Psoas muscle (tissue), 8 donors: Measurements from ENCODE around the gene PIGC. TPM values are rescaled to one million over a fixed set of nuclear protein-coding genes. Genes with fewer than 3 reads are reported as not detected.

Source experiments
- ATAC-seq, 4 donors: fragments of 200-7000 bp; cut with Tn5 transposase; one replicate each; pipeline ENCODE4 v1.9.1; 2020; ENCODE audit warnings: moderate library complexity in 3 of 4, mild to moderate bottlenecking in 2 of 4
- DNase-seq, 2 donors: peaks; one replicate each; pipeline ENCODE4 v3.0.0-alpha.2; 2020
- H3K27ac ChIP-seq: fragments of 200-600 bp; one replicate; pipeline ENCODE4 v1.8.0; 2022
- H3K27me3 ChIP-seq, 3 donors: fragments of 200-600 bp in 1 of 3; one replicate each; pipeline versions ENCODE4 v1.6.1 to v1.8.0; 2013 to 2022; ENCODE audit warnings: low read length in 2 of 3, mild to moderate bottlenecking in 2 of 3, moderate library complexity in 1 of 3; ENCODE audit not compliant: insufficient read depth in 3 of 3
- H3K36me3 ChIP-seq, 2 donors: fragments of 200-600 bp in 1 of 2; one replicate each; pipeline versions ENCODE4 v1.6.1 to v1.8.0; 2013 to 2022; ENCODE audit warnings: low read depth in 1 of 2, mild to moderate bottlenecking in 1 of 2, moderate library complexity in 1 of 2; ENCODE audit not compliant: insufficient read depth in 1 of 2
- H3K4me1 ChIP-seq: fragments of 200-600 bp; one replicate; pipeline ENCODE4 v1.8.0; 2022
- H3K4me3 ChIP-seq: fragments of 200-600 bp; one replicate; pipeline ENCODE4 v1.8.0; 2022; ENCODE audit warnings: mild to moderate bottlenecking
- H3K9me3 ChIP-seq: fragments of 200-600 bp; one replicate; pipeline ENCODE4 v1.8.0; 2022
- WGBS, 3 donors: extraction: QIAGEN DNeasy Blood & Tissue Kit; methylation state at CpG; one replicate each; pipeline versions ENCODE4 v1.1.6 to v1.1.7; 2013; 5-methylcytosine and 5-hydroxymethylcytosine counted together
- intact Hi-C, 2 donors: fragments of 100-400 bp; cut with DNase I; formaldehyde crosslinking; loops; one replicate each; pipeline versions ENCODE4 v1.11.0 to v1.14.2; 2022
- polyA plus RNA-seq, 3 donors: library from polyadenylated mRNA; stranded (reverse); fragments of 200-250 nt; gene quantifications; one replicate each; pipeline ENCODE4 v1.2.3, GENCODE V29; 2013
- total RNA-seq, 4 donors: library from RNA; stranded (reverse); fragmentation: NEBNext Ultra II Directional in 2 of 4; extraction: Animal tissue kit (Norgen Biotek cat#: 25700) in 2 of 4; gene quantifications; one replicate each; pipeline versions ENCODE4 v1.2.1 to v1.2.4, GENCODE V29; 2021 to 2023
- TF ChIP-seq, protein P1 (sequence below): fragments of 200-600 bp; IDR thresholded peaks from one replicate; pipeline ENCODE4 v1.8.0; 2022; ENCODE audit warnings: antibody characterized with exemption
- donor health status: healthy with polysubstance abuse.
- donor health status: DM: no; HTN: no; CAD: no; lungs with moderate emphysema.
- donor health status: Bipolar disorder and iron deficiency.
- donor health status: healthy.
- donor health status: DM: yes; HTN: yes; CAD: no.
- donor health status: DM: no; HTN: no; CAD: no.
- donor health status: DM: no; HTN: no; CAD: no.
- donor health status: DM: yes; HTN: yes; CAD: no.

PIGC gene
- total and polyA plus RNA-seq, 7 donors: 10.8 to 24.7 (median 13.8) TPM

DNA sequence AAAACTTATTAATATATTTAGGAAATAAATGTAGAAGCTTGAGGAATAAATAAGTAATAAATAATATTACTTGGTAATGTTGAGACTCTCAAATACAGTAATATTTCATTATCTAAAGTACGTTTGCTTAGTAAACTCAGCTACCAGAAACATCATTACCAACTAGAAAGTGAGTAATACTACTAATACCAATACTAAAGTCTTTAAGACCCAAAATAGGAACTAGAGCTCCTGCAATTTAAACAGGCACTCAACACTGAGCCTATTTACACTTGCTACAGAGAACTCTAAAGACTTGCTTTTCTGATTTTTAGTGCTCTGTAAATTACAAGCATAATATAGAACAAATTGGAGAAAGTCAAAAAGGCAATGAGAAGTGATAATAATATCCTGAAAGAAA lies 36.9 kb downstream of the PIGC start:
- Histone ChIP-seq H3K27me3 (no peaks in the 10 kb centered on the region), H3K4me1 (no peaks in the 10 kb centered on the region), H3K27ac (no peak overlapping the region), H3K4me3 (no peak overlapping the region), H3K9me3 (no peaks in the 10 kb centered on the region), H3K36me3 (no peaks in the 10 kb centered on the region)
- no peak for DNase-seq
- intact Hi-C loops: no loop called here
- ATAC-seq: no peak
- TF ChIP-seq, protein P1, sequence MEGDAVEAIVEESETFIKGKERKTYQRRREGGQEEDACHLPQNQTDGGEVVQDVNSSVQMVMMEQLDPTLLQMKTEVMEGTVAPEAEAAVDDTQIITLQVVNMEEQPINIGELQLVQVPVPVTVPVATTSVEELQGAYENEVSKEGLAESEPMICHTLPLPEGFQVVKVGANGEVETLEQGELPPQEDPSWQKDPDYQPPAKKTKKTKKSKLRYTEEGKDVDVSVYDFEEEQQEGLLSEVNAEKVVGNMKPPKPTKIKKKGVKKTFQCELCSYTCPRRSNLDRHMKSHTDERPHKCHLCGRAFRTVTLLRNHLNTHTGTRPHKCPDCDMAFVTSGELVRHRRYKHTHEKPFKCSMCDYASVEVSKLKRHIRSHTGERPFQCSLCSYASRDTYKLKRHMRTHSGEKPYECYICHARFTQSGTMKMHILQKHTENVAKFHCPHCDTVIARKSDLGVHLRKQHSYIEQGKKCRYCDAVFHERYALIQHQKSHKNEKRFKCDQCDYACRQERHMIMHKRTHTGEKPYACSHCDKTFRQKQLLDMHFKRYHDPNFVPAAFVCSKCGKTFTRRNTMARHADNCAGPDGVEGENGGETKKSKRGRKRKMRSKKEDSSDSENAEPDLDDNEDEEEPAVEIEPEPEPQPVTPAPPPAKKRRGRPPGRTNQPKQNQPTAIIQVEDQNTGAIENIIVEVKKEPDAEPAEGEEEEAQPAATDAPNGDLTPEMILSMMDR: no peak
- 45 to 96% (median 96%) methylated on average over 1 of the region's 1 CpG for WGBS, 3 donors

DNA sequence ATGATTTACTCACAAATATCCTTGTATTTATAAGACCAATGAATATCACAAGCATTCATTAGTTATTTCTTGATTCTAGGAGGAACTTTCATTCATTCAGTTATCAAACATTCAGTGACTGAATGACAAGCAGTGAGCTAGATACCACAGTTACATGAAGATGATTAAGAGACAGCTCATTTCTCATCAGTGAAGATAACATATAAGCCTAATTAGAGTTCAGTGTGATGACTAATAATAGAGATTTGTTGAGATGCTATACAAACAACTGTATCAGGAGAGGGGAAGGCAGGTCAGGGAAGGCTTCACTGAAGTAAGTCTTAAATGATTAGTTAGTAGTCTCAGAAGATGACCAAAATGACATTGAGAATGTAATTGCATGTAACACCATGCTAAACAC lies 38.0 kb downstream of the PIGC start:
- Histone ChIP-seq H3K36me3 (no peaks in the 10 kb centered on the region), H3K4me3 (no peak overlapping the region), H3K9me3 (no peaks in the 10 kb centered on the region), H3K27ac (no peak overlapping the region), H3K27me3 (no peaks in the 10 kb centered on the region), H3K4me1 (no peaks in the 10 kb centered on the region)
- TF ChIP-seq, protein P1: no peak
- ATAC-seq: no peak
- no peak for DNase-seq
- intact Hi-C loops: no loop called here

DNA sequence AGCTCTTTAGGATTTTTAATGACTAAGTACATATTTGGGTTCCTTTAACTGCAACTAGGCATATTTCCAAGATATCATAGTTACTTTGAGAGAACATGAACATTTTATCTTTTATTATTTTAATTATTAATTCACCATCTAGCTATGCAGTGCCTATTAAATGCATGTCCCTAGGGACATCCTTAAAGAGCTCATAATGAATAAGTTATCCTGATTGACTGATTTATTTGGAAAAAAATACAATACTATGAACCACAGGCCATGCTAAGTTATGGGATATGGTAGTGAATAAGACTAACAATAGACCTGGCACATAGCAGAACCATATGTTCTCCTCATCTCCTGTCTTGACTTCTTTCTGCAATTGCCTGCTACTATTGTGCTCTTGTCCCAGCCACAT lies 39.7 kb downstream of the PIGC start:
- DNase-seq (no peak), ATAC-seq (no peak)
- H3K4me3 ChIP-seq: no peak overlapping the region
- no peaks in the 10 kb centered on the region for H3K36me3 ChIP-seq
- no peaks in the 10 kb centered on the region for H3K27me3 ChIP-seq
- intact Hi-C loops: no loop called here
- H3K4me1 ChIP-seq: no peaks in the 10 kb centered on the region
- no peak overlapping the region for H3K27ac ChIP-seq
- no peaks in the 10 kb centered on the region for H3K9me3 ChIP-seq
- TF ChIP-seq, protein P1: no peak

DNA sequence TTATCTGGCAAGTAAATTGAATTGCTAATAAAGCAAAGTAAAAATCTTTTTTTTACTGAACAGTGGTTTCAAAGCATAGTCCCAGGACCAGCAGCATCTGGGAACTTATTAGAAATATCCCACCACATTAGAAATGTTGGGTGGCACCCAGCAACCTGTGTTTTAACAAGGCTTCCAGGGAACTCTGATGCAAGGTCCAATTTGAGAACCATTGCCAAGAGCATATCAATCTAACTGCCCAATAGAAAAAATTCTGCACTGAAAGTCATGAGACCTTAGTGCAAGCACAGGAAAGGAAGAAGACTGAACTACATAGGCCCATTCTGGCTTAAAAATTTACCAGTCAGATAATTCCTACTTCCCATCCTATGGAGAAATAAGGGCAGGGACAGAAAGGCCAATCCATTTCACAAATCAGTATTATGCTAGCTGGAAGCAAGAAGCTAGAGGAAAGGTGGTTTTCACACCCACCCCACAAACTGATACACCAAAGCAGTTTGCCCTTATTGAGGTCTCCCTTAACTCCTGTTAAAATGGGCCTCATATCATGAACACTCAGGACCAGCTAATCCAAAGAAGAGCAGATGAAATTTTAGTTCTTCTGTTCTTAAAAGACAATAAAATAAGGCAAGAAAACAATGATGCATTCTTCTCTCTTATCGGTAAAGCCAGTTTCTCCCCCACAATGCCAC lies 40.8 kb downstream of the PIGC start:
- no peaks in the 10 kb centered on the region for H3K4me1 ChIP-seq
- TF ChIP-seq, protein P1: no peak
- WGBS, 3 donors: 77 to 86% (median 85%) methylated on average over 1 of the region's 1 CpG
- ATAC-seq: no peak
- H3K36me3 ChIP-seq: no peaks in the 10 kb centered on the region
- no peaks in the 10 kb centered on the region for H3K27me3 ChIP-seq
- no peaks in the 10 kb centered on the region for H3K9me3 ChIP-seq
- intact Hi-C loops: no loop called here
- no peak overlapping the region for H3K4me3 ChIP-seq
- DNase-seq: no peak
- H3K27ac ChIP-seq: no peak overlapping the region

DNA sequence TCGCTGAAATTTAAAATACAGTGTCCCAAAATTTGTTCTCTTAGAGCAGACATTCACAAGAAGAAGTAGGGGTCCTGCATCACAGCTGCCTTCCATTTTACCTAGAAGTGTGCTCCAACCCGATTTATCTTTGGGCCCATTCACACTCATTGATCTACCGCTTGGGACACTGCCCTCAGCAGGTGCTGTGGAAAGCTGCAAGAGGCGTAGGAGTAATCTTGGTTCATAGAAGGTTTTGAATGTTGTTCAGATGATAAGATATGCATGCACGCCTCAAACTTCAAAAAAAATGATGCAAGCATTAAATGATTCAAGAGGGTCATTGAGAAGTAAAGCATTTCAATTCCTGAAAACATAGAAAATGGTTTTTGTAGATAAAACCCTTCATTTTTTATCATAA lies 42.0 kb downstream of the PIGC start:
- no peaks in the 10 kb centered on the region for H3K36me3 ChIP-seq
- ATAC-seq (no peak), DNase-seq (no peak)
- H3K9me3 ChIP-seq: no peaks in the 10 kb centered on the region
- intact Hi-C loops: no loop called here
- TF ChIP-seq, protein P1: no peak
- H3K27me3 ChIP-seq: no peaks in the 10 kb centered on the region
- no peaks in the 10 kb centered on the region for H3K4me1 ChIP-seq
- WGBS, 3 donors: 85 to 91% (median 91%) methylated on average over 5 of the region's 5 CpGs
- H3K4me3 ChIP-seq: no peak overlapping the region
- H3K27ac ChIP-seq: no peak overlapping the region
